ENCODE data around the gene CD320.

The CD320 gene

DNA sequence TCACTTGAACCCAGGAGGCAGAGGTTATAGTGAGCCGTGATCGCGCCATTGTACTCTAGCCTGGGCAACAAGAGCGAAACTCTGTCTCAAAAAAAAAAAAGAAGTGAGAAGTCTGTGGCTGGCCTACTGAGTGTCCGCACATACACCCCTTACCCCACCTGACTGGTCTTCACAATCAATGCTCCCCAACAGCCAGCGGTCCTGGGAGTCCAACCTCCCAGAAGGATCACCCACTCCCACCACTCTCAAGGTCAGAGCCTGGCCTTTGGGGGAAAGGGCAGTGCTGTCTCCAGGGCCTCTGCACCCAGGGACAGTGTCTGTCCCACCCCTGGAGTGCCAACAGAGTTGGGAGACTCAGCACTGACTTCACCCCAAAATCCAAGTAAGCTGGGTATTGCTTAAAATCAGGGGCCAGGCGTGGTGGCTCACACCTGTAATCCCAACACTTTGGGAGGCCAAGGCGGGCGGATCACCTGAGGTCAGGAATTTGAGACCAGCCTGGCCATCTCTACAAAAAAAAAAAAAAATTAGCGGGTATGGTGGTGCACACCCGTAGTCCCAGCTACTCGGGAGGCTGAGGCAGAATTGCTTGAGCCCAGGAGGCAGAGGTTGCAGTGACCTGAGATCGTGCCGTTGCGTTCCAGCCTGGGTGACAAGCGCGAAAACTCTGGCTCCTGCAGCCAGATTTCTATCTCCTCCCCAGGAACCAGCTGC, 2.3 kb upstream of the CD320 start:
- no peak overlapping the region for H3K27ac ChIP-seq (ENCODE audit: extremely low read depth, low read depth, low read length)
- H3K36me3 ChIP-seq (ENCODE audit: control insufficient read depth in 2 of 2, insufficient read depth in 1 of 2, low read length in 2 of 2), result peaks cover 19 to 55% of the 10 kb centered on the region in 2 experiments; a peak in 2 of 3 replicates
- no peak overlapping the region for H3K4me3 ChIP-seq (ENCODE audit: low read depth, low read length)
- ChIA-PET POLR2A (interaction anchor here (0.6 kb wide), 3 partner anchors 50 to 614 kb away, joined by 3 to 7 read pairs (median 4); no protein-coding TSS in a partner anchor), CTCF (interaction anchor here (0.5 to 0.7 kb wide), 2 partner anchors 40 to 338 kb away, joined by 3 read pairs; no protein-coding TSS in a partner anchor)
- no peaks in the 10 kb centered on the region for H3K4me1 ChIP-seq (ENCODE audit: control insufficient read depth, insufficient read depth, low read length)
- no peaks in the 10 kb centered on the region for H3K9me3 ChIP-seq (ENCODE audit: control insufficient read depth, insufficient read depth, low read depth, low read length)
- no peak for TF ChIP-seq ZNF274 (IDR thresholded peaks at IDR 0.05; ENCODE audit: low read length)
- TF ChIP-seq ZNF274 (tag by site-specific recombination; IDR thresholded peaks at IDR 0.05; ENCODE audit: borderline replicate concordance), result no peak
- no peak for TF ChIP-seq ZNF76 (tag by site-specific recombination; IDR thresholded peaks at IDR 0.05; ENCODE audit: borderline replicate concordance, low read depth)
- TF ChIP-seq, protein P1, sequence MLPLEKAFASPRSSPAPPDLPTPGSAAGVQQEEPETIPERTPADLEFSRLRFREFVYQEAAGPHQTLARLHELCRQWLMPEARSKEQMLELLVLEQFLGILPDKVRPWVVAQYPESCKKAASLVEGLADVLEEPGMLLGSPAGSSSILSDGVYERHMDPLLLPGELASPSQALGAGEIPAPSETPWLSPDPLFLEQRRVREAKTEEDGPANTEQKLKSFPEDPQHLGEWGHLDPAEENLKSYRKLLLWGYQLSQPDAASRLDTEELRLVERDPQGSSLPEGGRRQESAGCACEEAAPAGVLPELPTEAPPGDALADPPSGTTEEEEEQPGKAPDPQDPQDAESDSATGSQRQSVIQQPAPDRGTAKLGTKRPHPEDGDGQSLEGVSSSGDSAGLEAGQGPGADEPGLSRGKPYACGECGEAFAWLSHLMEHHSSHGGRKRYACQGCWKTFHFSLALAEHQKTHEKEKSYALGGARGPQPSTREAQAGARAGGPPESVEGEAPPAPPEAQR (tag by site-specific recombination; IDR thresholded peaks at IDR 0.05), result no peak
- TF ChIP-seq PATZ1 (tag by site-specific recombination; IDR thresholded peaks at IDR 0.05), result no peak
- no peak for TF ChIP-seq ZNF302 (tag by site-specific recombination; IDR thresholded peaks at IDR 0.05; ENCODE audit: low read depth)
- TF ChIP-seq MZF1 (tag by site-specific recombination; IDR thresholded peaks at IDR 0.05; ENCODE audit: borderline replicate concordance), result no peak
- no peak for TF ChIP-seq ZNF366 (tag by site-specific recombination; conservative IDR thresholded peaks at IDR 0.05)
- TF ChIP-seq ZNF10 (tag by site-specific recombination; IDR thresholded peaks at IDR 0.05), result no peak
- no peak for TF ChIP-seq ZNF23 (tag by site-specific recombination; IDR thresholded peaks at IDR 0.05; ENCODE audit: borderline replicate concordance)
- TF ChIP-seq ZNF223 (tag by site-specific recombination; IDR thresholded peaks at IDR 0.05), result no peak
- no peak for TF ChIP-seq ZNF248 (tag by site-specific recombination; IDR thresholded peaks at IDR 0.05)
- no peak for TF ChIP-seq SCRT1 (tag by site-specific recombination; IDR thresholded peaks at IDR 0.05; ENCODE audit: borderline replicate concordance)
- TF ChIP-seq, protein P2, sequence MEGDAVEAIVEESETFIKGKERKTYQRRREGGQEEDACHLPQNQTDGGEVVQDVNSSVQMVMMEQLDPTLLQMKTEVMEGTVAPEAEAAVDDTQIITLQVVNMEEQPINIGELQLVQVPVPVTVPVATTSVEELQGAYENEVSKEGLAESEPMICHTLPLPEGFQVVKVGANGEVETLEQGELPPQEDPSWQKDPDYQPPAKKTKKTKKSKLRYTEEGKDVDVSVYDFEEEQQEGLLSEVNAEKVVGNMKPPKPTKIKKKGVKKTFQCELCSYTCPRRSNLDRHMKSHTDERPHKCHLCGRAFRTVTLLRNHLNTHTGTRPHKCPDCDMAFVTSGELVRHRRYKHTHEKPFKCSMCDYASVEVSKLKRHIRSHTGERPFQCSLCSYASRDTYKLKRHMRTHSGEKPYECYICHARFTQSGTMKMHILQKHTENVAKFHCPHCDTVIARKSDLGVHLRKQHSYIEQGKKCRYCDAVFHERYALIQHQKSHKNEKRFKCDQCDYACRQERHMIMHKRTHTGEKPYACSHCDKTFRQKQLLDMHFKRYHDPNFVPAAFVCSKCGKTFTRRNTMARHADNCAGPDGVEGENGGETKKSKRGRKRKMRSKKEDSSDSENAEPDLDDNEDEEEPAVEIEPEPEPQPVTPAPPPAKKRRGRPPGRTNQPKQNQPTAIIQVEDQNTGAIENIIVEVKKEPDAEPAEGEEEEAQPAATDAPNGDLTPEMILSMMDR (tag by site-specific recombination; IDR thresholded peaks at IDR 0.05), result no peak
- no peak for TF ChIP-seq HOXC10 (CRISPR knock-in tag; IDR thresholded peaks at IDR 0.05)
- TF ChIP-seq ZNF174 (tag by site-specific recombination; IDR thresholded peaks at IDR 0.05), result no peak
- no peak for TF ChIP-seq ZBTB10 (tag by site-specific recombination; IDR thresholded peaks at IDR 0.05)
- no peak for TF ChIP-seq ZNF514 (tag by site-specific recombination; IDR thresholded peaks at IDR 0.05)
- no peak for TF ChIP-seq ZBTB17 (tag by site-specific recombination; IDR thresholded peaks at IDR 0.05)
- no peak for TF ChIP-seq ZNF433 (tag by site-specific recombination; IDR thresholded peaks at IDR 0.05; ENCODE audit: low read depth)
